Measurements from ENCODE around the gene TMEM204. TPM values are rescaled to one million over a fixed set of nuclear protein-coding genes. Genes with fewer than 3 reads are reported as not detected.

Gene TMEM204
- polyA plus RNA-seq, 2 of the 4 experiments (the other 2 are of a cell fraction), result not detected

- no peaks in the 10 kb centered on the region for H3K9me3 ChIP-seq
- DNase-seq (ENCODE audit: low read depth in 1 of 2, low spot score in 1 of 2) (no peak), ATAC-seq (no peak), FAIRE-seq (no peak)
- peaks cover 7% of the 10 kb centered on the region; the same call in 2 of the 3 replicates for H3K4me1 ChIP-seq
- no peak overlapping the region for H3K4me2 ChIP-seq
- 94% methylated on average over 25 of the region's 35 CpGs for WGBS (ENCODE audit: missing lambda C conversion rate)
- H3K4me3 ChIP-seq, result no peak overlapping the region
- ChIA-PET POLR2A (no interaction called here), CTCF (no interaction called here)
- TF ChIP-seq MAZ (IDR thresholded peaks at IDR 0.05; ENCODE audit: borderline replicate concordance, low read depth, low read length), result no peak
- TF ChIP-seq EHMT2 (IDR thresholded peaks at IDR 0.05; ENCODE audit: low read depth), result no peak
- no peak for TF ChIP-seq RARB (CRISPR knock-in tag; IDR thresholded peaks at IDR 0.05)
- TF ChIP-seq RFX5 (IDR thresholded peaks at IDR 0.05), result no peak
- no peak for TF ChIP-seq JUNB (IDR thresholded peaks at IDR 0.05)
- no peak for TF ChIP-seq KDM5A (IDR thresholded peaks at IDR 0.05)
- no peak for TF ChIP-seq HMGXB4 (CRISPR knock-in tag; IDR thresholded peaks at IDR 0.05; ENCODE audit: borderline replicate concordance)
- TF ChIP-seq ZFP36 (IDR thresholded peaks at IDR 0.05; ENCODE audit: borderline replicate concordance, partially characterized antibody), result no peak
- TF ChIP-seq KDM1A (IDR thresholded peaks at IDR 0.05; ENCODE audit: low read depth), result no peak
- TF ChIP-seq ZSCAN20 (CRISPR knock-in tag; IDR thresholded peaks at IDR 0.05), result no peak
- TF ChIP-seq USF2 (IDR thresholded peaks at IDR 0.05), result no peak
- TF ChIP-seq, protein P1, sequence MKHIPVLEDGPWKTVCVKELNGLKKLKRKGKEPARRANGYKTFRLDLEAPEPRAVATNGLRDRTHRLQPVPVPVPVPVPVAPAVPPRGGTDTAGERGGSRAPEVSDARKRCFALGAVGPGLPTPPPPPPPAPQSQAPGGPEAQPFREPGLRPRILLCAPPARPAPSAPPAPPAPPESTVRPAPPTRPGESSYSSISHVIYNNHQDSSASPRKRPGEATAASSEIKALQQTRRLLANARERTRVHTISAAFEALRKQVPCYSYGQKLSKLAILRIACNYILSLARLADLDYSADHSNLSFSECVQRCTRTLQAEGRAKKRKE (CRISPR knock-in tag; IDR thresholded peaks at IDR 0.05; ENCODE audit: low read depth), result no peak
- no peak for TF ChIP-seq RCOR1 (IDR thresholded peaks at IDR 0.05; ENCODE audit: low read depth, low read length)
- TF ChIP-seq MAFK (IDR thresholded peaks at IDR 0.05; ENCODE audit: partially characterized antibody), result no peak
- TF ChIP-seq HOXA7 (CRISPR knock-in tag; IDR thresholded peaks at IDR 0.05), result no peak
- TF ChIP-seq FOXS1 (CRISPR knock-in tag; IDR thresholded peaks at IDR 0.05), result no peak
- no peak for TF ChIP-seq ZC3H11A (IDR thresholded peaks at IDR 0.05)
- H3K27ac ChIP-seq, result no peak overlapping the region
These were observed 34.4 kb upstream of the TMEM204 start for GRCh38 chr16:1498899-1499676.

GRCh38 chr16:1499756-1500464 lies 33.6 kb upstream of the TMEM204 start:
- CTCF ChIA-PET, result no interaction called here
- POLR2A ChIA-PET, result no interaction called here
- WGBS (ENCODE audit: missing lambda C conversion rate), result 89% methylated on average over 26 of the region's 36 CpGs
- no peak overlapping the region for H3K4me3 ChIP-seq
- H3K27ac ChIP-seq, result no peak overlapping the region
- FAIRE-seq, result no peak
- H3K4me1 ChIP-seq, result no peaks in the 10 kb centered on the region
- DNase-seq (ENCODE audit: low read depth in 1 of 2, low spot score in 1 of 2), result no peak
- H3K9me3 ChIP-seq, result no peaks in the 10 kb centered on the region
- no peak overlapping the region for H3K4me2 ChIP-seq
- TF ChIP-seq POLR2A (IDR thresholded peaks at IDR 0.05; ENCODE audit: low read length) (no peak), SREBF2 (IDR thresholded peaks at IDR 0.05) (no peak), RFX5 (IDR thresholded peaks at IDR 0.05) (no peak), USF2 (IDR thresholded peaks at IDR 0.05) (no peak), JUN (IDR thresholded peaks at IDR 0.05) (no peak), ELK1 (IDR thresholded peaks at IDR 0.05; ENCODE audit: low read depth, low read length) (no peak), EP300 (IDR thresholded peaks at IDR 0.05) (no peak), HOXB5 (CRISPR knock-in tag; IDR thresholded peaks at IDR 0.05) (no peak), EHF (CRISPR knock-in tag; IDR thresholded peaks at IDR 0.05) (no peak), HES2 (IDR thresholded peaks at IDR 0.05) (no peak), ZC3H11A (IDR thresholded peaks at IDR 0.05) (no peak), CHD4 (IDR thresholded peaks at IDR 0.05; ENCODE audit: borderline replicate concordance) (no peak), ZFP36 (IDR thresholded peaks at IDR 0.05; ENCODE audit: borderline replicate concordance, partially characterized antibody) (no peak), HDAC2 (IDR thresholded peaks at IDR 0.05) (no peak), FOXS1 (CRISPR knock-in tag; IDR thresholded peaks at IDR 0.05) (no peak), MAZ (IDR thresholded peaks at IDR 0.05; ENCODE audit: borderline replicate concordance, low read depth, low read length) (no peak), RNF2 (IDR thresholded peaks at IDR 0.05; ENCODE audit: borderline replicate concordance, low read depth) (no peak)
- TF ChIP-seq, protein P2, sequence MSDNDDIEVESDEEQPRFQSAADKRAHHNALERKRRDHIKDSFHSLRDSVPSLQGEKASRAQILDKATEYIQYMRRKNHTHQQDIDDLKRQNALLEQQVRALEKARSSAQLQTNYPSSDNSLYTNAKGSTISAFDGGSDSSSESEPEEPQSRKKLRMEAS (IDR thresholded peaks at IDR 0.05), result no peak
- ATAC-seq, result no peak
